OCI-LY3 (cell line): Measurements from ENCODE around the gene CYP1A2.

Source experiments
- CTCF ChIP-seq: fragments of 200-600, 300-600 bp; sonication (generic); IDR thresholded peaks from 2 replicates; pipeline ENCODE4 v1.5.1; 2014; ENCODE audit warnings: antibody characterized with exemption, low read length, low read depth
- EZH2phosphoT487 ChIP-seq: fragments of 200-600 bp; shearing (Covaris generic); IDR thresholded peaks from 2 replicates; pipeline ENCODE4 v1.6.1; 2018; ENCODE audit warnings: antibody characterized with exemption, mixed run types, low read depth

GRCh38 chr15:74791007-74791406 lies 42.4 kb downstream of the CYP1A2 start:
- TF ChIP-seq EZH2phosphoT487: no peak
- no peak for TF ChIP-seq CTCF
